NT2/D1 (cell line): ENCODE results near the gene SCN7A.
"Not testable (repeated sequence)": the region's sequence is repeated elsewhere in the genome, so short reads cannot be mapped to it uniquely, and the experiment has no call there.

Experiments used
- DNase-seq: peaks from one replicate; pipeline ENCODE4 v3.0.0-alpha.2; 2011; ENCODE audit warnings: low read depth, low spot score
- H3K27me3 ChIP-seq: 2 replicates; pipeline ENCODE4 v1.6.0; 2011; ENCODE audit warnings: mild to moderate bottlenecking; ENCODE audit not compliant: insufficient read length, insufficient read depth
- H3K36me3 ChIP-seq: 2 replicates; pipeline ENCODE4 v1.6.1; 2011; ENCODE audit warnings: mild to moderate bottlenecking, low read length, mixed read lengths; ENCODE audit not compliant: insufficient read depth, insufficient read length
- H3K4me1 ChIP-seq: 2 replicates; pipeline ENCODE4 v1.5.1; 2011; ENCODE audit not compliant: insufficient read depth, insufficient read length
- H3K4me3 ChIP-seq: 2 replicates; pipeline ENCODE4 v1.5.1; 2011; ENCODE audit warnings: low read depth; ENCODE audit not compliant: insufficient read length
- H3K9ac ChIP-seq: 2 replicates; pipeline ENCODE4 v1.6.0; 2011; ENCODE audit warnings: low read depth; ENCODE audit not compliant: insufficient read length
- H3K9me3 ChIP-seq: 2 replicates; pipeline ENCODE4 v1.5.1; 2011; ENCODE audit warnings: mild to moderate bottlenecking, low read length; ENCODE audit not compliant: insufficient read depth
- SUZ12 ChIP-seq: IDR thresholded peaks from 2 replicates; pipeline ENCODE4 v1.6.1; 2011; ENCODE audit not compliant: insufficient read length, insufficient read depth; ENCODE audit errors: extremely low read depth
- YY1 ChIP-seq: IDR thresholded peaks from 2 replicates; pipeline ENCODE4 v1.6.1; 2011; ENCODE audit not compliant: insufficient read length, insufficient read depth
- ZNF274 ChIP-seq: IDR thresholded peaks from 2 replicates; pipeline ENCODE4 v1.6.1; 2011; ENCODE audit warnings: mild to moderate bottlenecking, low read depth, low read length

The SCN7A gene

GRCh38 chr2:166361351-166362153 is 132.5 kb downstream of the SCN7A start:
- DNase-seq = no peak

GRCh38 chr2:166360906-166361305 is 133.1 kb downstream of the SCN7A start:
- Histone ChIP-seq H3K36me3 (no peaks in the 10 kb centered on the region), H3K9ac (no peak overlapping the region), H3K4me1 (no peaks in the 10 kb centered on the region), H3K27me3 (no peaks in the 10 kb centered on the region), H3K9me3 (no peaks in the 10 kb centered on the region), H3K4me3 (no peak overlapping the region)
- DNase-seq = no peak
- TF ChIP-seq SUZ12 (no peak), ZNF274 (no peak), YY1 (no peak)

More at GRCh38 chr2:166361351-166362153, 132.5 kb downstream of the SCN7A start:
- H3K9ac ChIP-seq = no peak overlapping the region
- H3K27me3 ChIP-seq = no peaks in the 10 kb centered on the region
- H3K4me1 ChIP-seq = no peaks in the 10 kb centered on the region
- no peaks in the 10 kb centered on the region for H3K36me3 ChIP-seq
- TF ChIP-seq ZNF274 (no peak), YY1 (no peak)
- no peak overlapping the region for H3K4me3 ChIP-seq
- no peaks in the 10 kb centered on the region for H3K9me3 ChIP-seq

- no peaks in the 10 kb centered on the region for H3K27me3 ChIP-seq
- H3K9ac ChIP-seq = no peak overlapping the region
- H3K36me3 ChIP-seq = no peaks in the 10 kb centered on the region
- H3K4me3 ChIP-seq = no peak overlapping the region
- H3K9me3 ChIP-seq = no peaks in the 10 kb centered on the region
- no peak for DNase-seq
- no peaks in the 10 kb centered on the region for H3K4me1 ChIP-seq
- no peak for TF ChIP-seq SUZ12
- no peak for TF ChIP-seq ZNF274
- no peak for TF ChIP-seq YY1
These were observed 133.6 kb downstream of the SCN7A start for GRCh38 chr2:166360426-166360825.

GRCh38 chr2:166357950-166358321 is 136.1 kb downstream of the SCN7A start:
- H3K27me3 ChIP-seq, DNase-seq, H3K36me3 ChIP-seq, H3K4me1 ChIP-seq, H3K9me3 ChIP-seq, H3K4me3 ChIP-seq, H3K9ac ChIP-seq: not testable (repeated sequence)

- H3K4me3 ChIP-seq = no peak overlapping the region
- DNase-seq = no peak
- H3K27me3 ChIP-seq = no peaks in the 10 kb centered on the region
- H3K36me3 ChIP-seq = no peaks in the 10 kb centered on the region
- H3K4me1 ChIP-seq = no peaks in the 10 kb centered on the region
- no peak overlapping the region for H3K9ac ChIP-seq
- no peaks in the 10 kb centered on the region for H3K9me3 ChIP-seq
- no peak for TF ChIP-seq SUZ12
- TF ChIP-seq YY1 = no peak
- no peak for TF ChIP-seq ZNF274
These were observed 136.7 kb downstream of the SCN7A start for GRCh38 chr2:166357068-166357949.
